ENCODE results near the gene TMUB1. TPM values are rescaled to one million over a fixed set of nuclear protein-coding genes. Genes with fewer than 3 reads are reported as not detected.

Gene TMUB1
- total and polyA plus RNA-seq, 9 of the 15 experiments (the other 6 are each of a cell fraction or from before 2014, with no cell fraction given): 0.14 to 241 (median 74.1) TPM

DNA sequence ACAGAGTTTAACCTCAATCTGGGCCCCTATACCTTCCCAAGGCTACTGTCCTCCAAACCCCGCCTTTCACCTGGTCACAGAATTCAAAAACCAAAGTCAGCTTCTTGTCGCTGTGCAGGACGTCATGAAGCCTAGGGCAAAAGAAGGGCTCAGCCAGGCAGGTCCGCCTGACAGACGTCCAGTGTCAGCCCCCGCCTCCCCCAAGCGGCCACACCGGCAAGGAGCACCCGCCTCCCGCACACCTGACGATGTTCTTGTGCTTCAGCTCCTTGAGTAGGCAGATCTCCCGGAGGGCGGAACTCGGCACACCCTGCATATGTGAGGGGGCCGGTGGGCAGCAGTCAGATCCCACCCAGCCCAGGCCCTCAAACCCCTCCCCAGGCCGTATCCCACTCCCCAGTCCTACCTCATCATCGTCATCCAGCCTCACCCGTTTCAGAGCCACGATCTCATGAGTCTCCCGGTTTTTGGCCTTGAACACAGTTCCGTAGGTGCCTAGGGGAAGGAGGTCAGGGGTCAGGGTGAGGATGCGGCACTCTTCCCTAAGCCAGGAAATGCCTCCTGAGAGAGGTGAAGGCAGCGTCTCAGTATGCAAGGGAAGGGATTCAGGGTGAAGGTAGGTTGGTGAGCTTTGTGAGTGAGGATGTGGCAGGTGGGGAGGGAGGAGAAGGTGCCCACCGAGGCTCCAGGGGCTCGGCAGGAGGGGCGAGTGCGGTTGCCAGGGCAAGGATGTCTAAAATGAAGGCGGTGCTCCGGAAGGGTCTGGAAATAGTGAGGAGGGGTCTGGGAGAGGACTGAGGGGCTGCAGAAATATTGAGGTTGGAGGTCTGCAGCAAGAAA is 26.4 kb downstream of the TMUB1 start (continued):
- TF ChIP-seq, protein P1, sequence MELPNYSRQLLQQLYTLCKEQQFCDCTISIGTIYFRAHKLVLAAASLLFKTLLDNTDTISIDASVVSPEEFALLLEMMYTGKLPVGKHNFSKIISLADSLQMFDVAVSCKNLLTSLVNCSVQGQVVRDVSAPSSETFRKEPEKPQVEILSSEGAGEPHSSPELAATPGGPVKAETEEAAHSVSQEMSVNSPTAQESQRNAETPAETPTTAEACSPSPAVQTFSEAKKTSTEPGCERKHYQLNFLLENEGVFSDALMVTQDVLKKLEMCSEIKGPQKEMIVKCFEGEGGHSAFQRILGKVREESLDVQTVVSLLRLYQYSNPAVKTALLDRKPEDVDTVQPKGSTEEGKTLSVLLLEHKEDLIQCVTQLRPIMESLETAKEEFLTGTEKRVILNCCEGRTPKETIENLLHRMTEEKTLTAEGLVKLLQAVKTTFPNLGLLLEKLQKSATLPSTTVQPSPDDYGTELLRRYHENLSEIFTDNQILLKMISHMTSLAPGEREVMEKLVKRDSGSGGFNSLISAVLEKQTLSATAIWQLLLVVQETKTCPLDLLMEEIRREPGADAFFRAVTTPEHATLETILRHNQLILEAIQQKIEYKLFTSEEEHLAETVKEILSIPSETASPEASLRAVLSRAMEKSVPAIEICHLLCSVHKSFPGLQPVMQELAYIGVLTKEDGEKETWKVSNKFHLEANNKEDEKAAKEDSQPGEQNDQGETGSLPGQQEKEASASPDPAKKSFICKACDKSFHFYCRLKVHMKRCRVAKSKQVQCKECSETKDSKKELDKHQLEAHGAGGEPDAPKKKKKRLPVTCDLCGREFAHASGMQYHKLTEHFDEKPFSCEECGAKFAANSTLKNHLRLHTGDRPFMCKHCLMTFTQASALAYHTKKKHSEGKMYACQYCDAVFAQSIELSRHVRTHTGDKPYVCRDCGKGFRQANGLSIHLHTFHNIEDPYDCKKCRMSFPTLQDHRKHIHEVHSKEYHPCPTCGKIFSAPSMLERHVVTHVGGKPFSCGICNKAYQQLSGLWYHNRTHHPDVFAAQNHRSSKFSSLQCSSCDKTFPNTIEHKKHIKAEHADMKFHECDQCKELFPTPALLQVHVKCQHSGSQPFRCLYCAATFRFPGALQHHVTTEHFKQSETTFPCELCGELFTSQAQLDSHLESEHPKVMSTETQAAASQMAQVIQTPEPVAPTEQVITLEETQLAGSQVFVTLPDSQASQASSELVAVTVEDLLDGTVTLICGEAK (IDR thresholded peaks at IDR 0.05): no peak
- TF ChIP-seq, protein P1 (CRISPR knock-in tag; IDR thresholded peaks at IDR 0.05): no peak
- no peak; the same call in 1 of the 2 replicates for TF ChIP-seq CC2D1A (IDR thresholded peaks at IDR 0.05)
- no peak for TF ChIP-seq SOX6 (IDR thresholded peaks at IDR 0.05)
- no peak for TF ChIP-seq ZNF408 (CRISPR knock-in tag; IDR thresholded peaks at IDR 0.05; ENCODE audit: low read depth)
- no peak for TF ChIP-seq HMBOX1 (IDR thresholded peaks at IDR 0.05)
- no peak for TF ChIP-seq PCBP2 (IDR thresholded peaks at IDR 0.05; ENCODE audit: low read depth, low read length, poor library complexity, severe bottlenecking)
- no peak for TF ChIP-seq ELF1 (tag; IDR thresholded peaks at IDR 0.05)
- no peak for TF ChIP-seq ZFP30 (CRISPR knock-in tag; IDR thresholded peaks at IDR 0.05; ENCODE audit: borderline replicate concordance)
- TF ChIP-seq CREB3L1 (IDR thresholded peaks at IDR 0.05; ENCODE audit: borderline replicate concordance, low read depth): no peak
- no peak for TF ChIP-seq ZNF766 (CRISPR knock-in tag; conservative IDR thresholded peaks at IDR 0.05)
- TF ChIP-seq, protein P2, sequence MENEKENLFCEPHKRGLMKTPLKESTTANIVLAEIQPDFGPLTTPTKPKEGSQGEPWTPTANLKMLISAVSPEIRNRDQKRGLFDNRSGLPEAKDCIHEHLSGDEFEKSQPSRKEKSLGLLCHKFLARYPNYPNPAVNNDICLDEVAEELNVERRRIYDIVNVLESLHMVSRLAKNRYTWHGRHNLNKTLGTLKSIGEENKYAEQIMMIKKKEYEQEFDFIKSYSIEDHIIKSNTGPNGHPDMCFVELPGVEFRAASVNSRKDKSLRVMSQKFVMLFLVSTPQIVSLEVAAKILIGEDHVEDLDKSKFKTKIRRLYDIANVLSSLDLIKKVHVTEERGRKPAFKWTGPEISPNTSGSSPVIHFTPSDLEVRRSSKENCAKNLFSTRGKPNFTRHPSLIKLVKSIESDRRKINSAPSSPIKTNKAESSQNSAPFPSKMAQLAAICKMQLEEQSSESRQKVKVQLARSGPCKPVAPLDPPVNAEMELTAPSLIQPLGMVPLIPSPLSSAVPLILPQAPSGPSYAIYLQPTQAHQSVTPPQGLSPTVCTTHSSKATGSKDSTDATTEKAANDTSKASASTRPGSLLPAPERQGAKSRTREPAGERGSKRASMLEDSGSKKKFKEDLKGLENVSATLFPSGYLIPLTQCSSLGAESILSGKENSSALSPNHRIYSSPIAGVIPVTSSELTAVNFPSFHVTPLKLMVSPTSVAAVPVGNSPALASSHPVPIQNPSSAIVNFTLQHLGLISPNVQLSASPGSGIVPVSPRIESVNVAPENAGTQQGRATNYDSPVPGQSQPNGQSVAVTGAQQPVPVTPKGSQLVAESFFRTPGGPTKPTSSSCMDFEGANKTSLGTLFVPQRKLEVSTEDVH (IDR thresholded peaks at IDR 0.05; ENCODE audit: low read depth, partially characterized antibody): no peak

Data from K562 (cell line).